ENCODE data around the gene ALDH5A1. TPM values are rescaled to one million over a fixed set of nuclear protein-coding genes. Genes with fewer than 3 reads are reported as not detected.

Gene ALDH5A1
- total and polyA plus RNA-seq, 2 donors from 2014 or later = 10.4 to 11.0 TPM

GRCh38 chr6:24566020-24566767, 71.4 kb downstream of the ALDH5A1 start:
- Histone ChIP-seq H3K27me3 (ENCODE audit: control insufficient read depth, insufficient read depth, low read length) (no peaks in the 10 kb centered on the region), H3K36me3 (ENCODE audit: control insufficient read depth in 2 of 3, insufficient read depth in 3 of 3, low read length in 3 of 3) (no peaks in the 10 kb centered on the region), H3K4me3 (ENCODE audit: low read length in 3 of 3) (no peak overlapping the region), H3K27ac (ENCODE audit: low read depth in 2 of 2, low read length in 2 of 2) (no peak overlapping the region), H3K4me1 (ENCODE audit: control insufficient read depth in 2 of 3, insufficient read depth in 2 of 3, low read depth in 1 of 3, low read length in 3 of 3) (no peaks in the 10 kb centered on the region), H3K9me3 (ENCODE audit: control insufficient read depth in 2 of 3, insufficient read depth in 1 of 3, low read length in 3 of 3) (no peaks in the 10 kb centered on the region), H3K9ac (ENCODE audit: low read length in 3 of 3) (no peak overlapping the region)
- intact Hi-C loops (cut with DNase I) = no loop called here
- DNase-seq = no peak
- no peak for TF ChIP-seq CTCF (IDR thresholded peaks at IDR 0.05; ENCODE audit: borderline replicate concordance, extremely low read depth, insufficient read depth)
- no peak for FAIRE-seq

DNA sequence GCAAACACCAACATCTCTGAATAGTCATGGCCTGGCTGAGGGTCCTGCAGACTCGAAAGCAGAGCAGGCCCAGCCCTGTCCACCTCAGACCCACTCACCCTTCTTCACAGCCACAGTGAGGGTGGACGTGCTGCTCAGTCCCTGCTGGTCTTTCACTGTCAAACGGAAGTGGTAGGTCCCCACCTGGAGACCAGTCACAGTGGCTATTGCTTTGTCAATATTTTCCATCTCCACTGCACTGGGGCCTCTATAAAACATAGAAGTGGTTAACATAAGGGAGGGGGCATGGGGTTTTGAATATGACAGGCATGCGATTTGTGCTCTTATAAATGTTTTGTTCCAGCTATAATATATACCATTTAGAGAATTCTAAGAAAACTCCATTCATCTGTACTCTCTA, 73.9 kb downstream of the ALDH5A1 start:
- intact Hi-C loops (cut with DNase I) = no loop called here

GRCh38 chr6:24569811-24570210, 75.0 kb downstream of the ALDH5A1 start:
- TF ChIP-seq CTCF (IDR thresholded peaks at IDR 0.05; ENCODE audit: borderline replicate concordance, extremely low read depth, insufficient read depth) = no peak
- no peak overlapping the region for H3K9ac ChIP-seq (ENCODE audit: low read length in 3 of 3)
- FAIRE-seq = no peak
- no peak overlapping the region for H3K4me3 ChIP-seq (ENCODE audit: low read length in 3 of 3)
- H3K4me1 ChIP-seq (ENCODE audit: control insufficient read depth in 2 of 3, insufficient read depth in 2 of 3, low read depth in 1 of 3, low read length in 3 of 3) = no peaks in the 10 kb centered on the region
- no peaks in the 10 kb centered on the region for H3K36me3 ChIP-seq (ENCODE audit: control insufficient read depth in 2 of 3, insufficient read depth in 3 of 3, low read length in 3 of 3)
- intact Hi-C loops (cut with DNase I) = no loop called here
- no peak overlapping the region for H3K27ac ChIP-seq (ENCODE audit: low read depth in 2 of 2, low read length in 2 of 2)
- H3K27me3 ChIP-seq (ENCODE audit: control insufficient read depth, insufficient read depth, low read length) = no peaks in the 10 kb centered on the region
- no peak for DNase-seq
- no peaks in the 10 kb centered on the region for H3K9me3 ChIP-seq (ENCODE audit: control insufficient read depth in 2 of 3, insufficient read depth in 1 of 3, low read length in 3 of 3)

More for the DNA sequence above, 73.9 kb downstream of the ALDH5A1 start:
- Histone ChIP-seq H3K4me1 (ENCODE audit: control insufficient read depth in 2 of 3, insufficient read depth in 2 of 3, low read depth in 1 of 3, low read length in 3 of 3) (no peaks in the 10 kb centered on the region), H3K9me3 (ENCODE audit: control insufficient read depth in 2 of 3, insufficient read depth in 1 of 3, low read length in 3 of 3) (no peaks in the 10 kb centered on the region), H3K36me3 (ENCODE audit: control insufficient read depth in 2 of 3, insufficient read depth in 3 of 3, low read length in 3 of 3) (no peaks in the 10 kb centered on the region), H3K4me3 (ENCODE audit: low read length in 3 of 3) (no peak overlapping the region), H3K9ac (ENCODE audit: low read length in 3 of 3) (no peak overlapping the region), H3K27me3 (ENCODE audit: control insufficient read depth, insufficient read depth, low read length) (no peaks in the 10 kb centered on the region), H3K27ac (ENCODE audit: low read depth in 2 of 2, low read length in 2 of 2) (no peak overlapping the region)
- FAIRE-seq (no peak), DNase-seq (no peak)
- no peak for TF ChIP-seq CTCF (IDR thresholded peaks at IDR 0.05; ENCODE audit: borderline replicate concordance, extremely low read depth, insufficient read depth)

All from kidney (tissue), 14 donors.